OCI-LY1 (cell line): ENCODE measurements around the gene CDC14B.

Experiments
- CTCF ChIP-seq: fragments of 200-600 bp; sonication (generic), shearing (Covaris generic); IDR thresholded peaks from 2 replicates; pipeline ENCODE4 v1.5.1; 2017; ENCODE audit warnings: mild to moderate bottlenecking, antibody characterized with exemption, low read length, moderate library complexity, mixed read lengths
- EZH2 ChIP-seq: fragments of 200-600 bp; sonication (generic), shearing (Covaris generic); IDR thresholded peaks from 2 replicates; pipeline ENCODE4 v1.8.0; 2017; ENCODE audit warnings: borderline replicate concordance, mixed run types, mild to moderate bottlenecking, antibody characterized with exemption, low read length, moderate library complexity, mixed read lengths

GRCh38 chr9:96495341-96495740 is 124.3 kb downstream of the CDC14B start:
- TF ChIP-seq CTCF = no peak
- no peak for TF ChIP-seq EZH2
